HL-60/S4 (cell line): Measurements from ENCODE around the gene TSPAN9.

Experiments
- in situ Hi-C: fragments of 300-500 bp; cut with MboI; formaldehyde crosslinking; loops from 2 replicates; pipeline ENCODE4 v1.14.3; 2022; ENCODE audit warnings: low sequenced_read_pairs

Gene TSPAN9

GRCh38 chr12:3305904-3306619 is 228.9 kb downstream of the TSPAN9 start:
- in situ Hi-C loops = no loop called here

- in situ Hi-C loops = no loop called here
Measured at GRCh38 chr12:3307389-3307788, 230.2 kb downstream of the TSPAN9 start.

GRCh38 chr12:3308063-3308462 is 230.9 kb downstream of the TSPAN9 start:
- in situ Hi-C loops = no loop called here

GRCh38 chr12:3308609-3309008 is 231.4 kb downstream of the TSPAN9 start:
- in situ Hi-C loops = no loop called here

- in situ Hi-C loops = no loop called here
Measured at GRCh38 chr12:3309805-3310204, 232.6 kb downstream of the TSPAN9 start.

GRCh38 chr12:3310271-3311026 is 233.3 kb downstream of the TSPAN9 start:
- in situ Hi-C loops = no loop called here

- in situ Hi-C loops = no loop called here
Measured at GRCh38 chr12:3311027-3311402, 233.8 kb downstream of the TSPAN9 start.

GRCh38 chr12:3311491-3312103 is 234.4 kb downstream of the TSPAN9 start:
- in situ Hi-C loops = no loop called here

GRCh38 chr12:3313066-3313465 is 235.9 kb downstream of the TSPAN9 start:
- in situ Hi-C loops = no loop called here

- in situ Hi-C loops = no loop called here
Measured at GRCh38 chr12:3313675-3314663, 236.8 kb downstream of the TSPAN9 start.

- in situ Hi-C loops = no loop called here
Measured at GRCh38 chr12:3315201-3315661, 238.1 kb downstream of the TSPAN9 start.

- in situ Hi-C loops = no loop called here
Measured at GRCh38 chr12:3316776-3317480, 239.7 kb downstream of the TSPAN9 start.

GRCh38 chr12:3317481-3317815 is 240.3 kb downstream of the TSPAN9 start:
- in situ Hi-C loops = no loop called here

GRCh38 chr12:3317841-3318501 is 240.8 kb downstream of the TSPAN9 start:
- in situ Hi-C loops = no loop called here

GRCh38 chr12:3319723-3320492 is 242.7 kb downstream of the TSPAN9 start:
- in situ Hi-C loops = no loop called here

GRCh38 chr12:3320881-3321509 is 243.8 kb downstream of the TSPAN9 start:
- in situ Hi-C loops = no loop called here

- in situ Hi-C loops = no loop called here
Measured at GRCh38 chr12:3321881-3322280, 244.7 kb downstream of the TSPAN9 start.

GRCh38 chr12:3323002-3323685 is 246.0 kb downstream of the TSPAN9 start:
- in situ Hi-C loops = no loop called here
